Neuron (in vitro differentiated cells): Measurements from ENCODE around the gene CCDC136.

Experiments
- H2AFZ ChIP-seq: one replicate; pipeline ENCODE4 v1.6.1; 2013; ENCODE audit warnings: low read depth, mild to moderate bottlenecking, inconsistent platforms, low read length, moderate library complexity
- H3K27me3 ChIP-seq: one replicate; pipeline ENCODE4 v1.6.1; 2013; ENCODE audit warnings: low read length; ENCODE audit not compliant: insufficient read depth
- H3K36me3 ChIP-seq: one replicate; pipeline ENCODE4 v1.6.1; 2013; ENCODE audit warnings: low read length; ENCODE audit not compliant: insufficient read depth
- H3K4me1 ChIP-seq: one replicate; pipeline ENCODE4 v1.6.1; 2013; ENCODE audit warnings: low read length; ENCODE audit not compliant: insufficient read depth
- H3K4me3 ChIP-seq: 2 replicates; pipeline ENCODE4 v1.5.1; 2013; ENCODE audit warnings: mild to moderate bottlenecking, low read length, moderate library complexity
- H3K9me3 ChIP-seq: one replicate; pipeline ENCODE4 v1.6.1; 2013; ENCODE audit warnings: low read length

Gene CCDC136

DNA sequence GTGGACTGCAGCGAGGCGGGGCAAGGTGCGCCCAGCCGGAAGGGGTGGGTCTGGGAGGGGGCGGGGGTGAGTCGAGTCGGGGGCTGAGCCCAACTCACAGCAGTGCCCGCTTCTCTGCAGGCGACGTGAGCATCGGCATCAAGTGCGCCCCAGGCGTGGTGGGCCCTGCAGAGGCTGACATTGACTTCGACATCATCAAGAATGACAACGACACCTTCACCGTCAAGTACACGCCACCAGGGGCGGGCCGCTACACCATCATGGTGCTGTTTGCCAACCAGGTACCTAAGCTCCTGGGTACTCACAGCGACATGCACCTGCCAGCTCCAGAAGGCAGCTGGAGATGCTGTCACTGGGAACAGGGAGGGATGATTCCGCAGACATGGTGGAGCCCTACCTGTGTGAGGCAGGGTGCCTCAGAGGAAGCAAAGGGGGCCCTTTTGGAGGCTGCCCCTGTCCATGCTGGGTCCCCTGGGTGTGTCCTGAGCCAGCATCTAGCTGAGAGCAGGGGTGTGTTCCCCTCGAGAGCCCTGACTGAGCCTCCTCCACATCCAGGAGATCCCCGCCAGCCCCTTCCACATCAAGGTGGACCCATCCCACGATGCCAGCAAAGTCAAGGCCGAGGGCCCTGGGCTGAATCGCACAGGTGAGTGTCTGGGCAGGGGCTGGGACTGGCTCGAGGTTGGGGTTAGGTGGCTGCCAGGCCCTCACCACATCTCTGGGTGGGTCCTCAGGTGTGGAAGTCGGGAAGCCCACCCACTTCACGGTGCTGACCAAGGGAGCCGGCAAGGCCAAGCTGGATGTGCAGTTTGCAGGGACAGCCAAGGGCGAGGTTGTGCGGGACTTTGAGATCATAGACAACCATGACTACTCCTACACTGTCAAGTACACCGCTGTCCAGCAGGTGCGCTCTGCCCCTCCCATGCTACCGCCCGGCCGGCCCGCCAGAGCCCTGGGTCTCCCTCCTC is 51.2 kb downstream of the CCDC136 start:
- Histone ChIP-seq H3K27me3 (no peaks in the 10 kb centered on the region), H3K36me3 (no peaks in the 10 kb centered on the region), H3K4me1 (no peaks in the 10 kb centered on the region), H3K9me3 (no peaks in the 10 kb centered on the region), H3K4me3 (no peak overlapping the region), H2AFZ (no peak overlapping the region)

- H3K9me3 ChIP-seq: no peaks in the 10 kb centered on the region
- no peaks in the 10 kb centered on the region for H3K36me3 ChIP-seq
- no peak overlapping the region for H3K4me3 ChIP-seq
- H2AFZ ChIP-seq: no peak overlapping the region
- no peaks in the 10 kb centered on the region for H3K4me1 ChIP-seq
- H3K27me3 ChIP-seq: no peaks in the 10 kb centered on the region
Observed at GRCh38 chr7:128843938-128844621, 52.3 kb downstream of the CCDC136 start.

DNA sequence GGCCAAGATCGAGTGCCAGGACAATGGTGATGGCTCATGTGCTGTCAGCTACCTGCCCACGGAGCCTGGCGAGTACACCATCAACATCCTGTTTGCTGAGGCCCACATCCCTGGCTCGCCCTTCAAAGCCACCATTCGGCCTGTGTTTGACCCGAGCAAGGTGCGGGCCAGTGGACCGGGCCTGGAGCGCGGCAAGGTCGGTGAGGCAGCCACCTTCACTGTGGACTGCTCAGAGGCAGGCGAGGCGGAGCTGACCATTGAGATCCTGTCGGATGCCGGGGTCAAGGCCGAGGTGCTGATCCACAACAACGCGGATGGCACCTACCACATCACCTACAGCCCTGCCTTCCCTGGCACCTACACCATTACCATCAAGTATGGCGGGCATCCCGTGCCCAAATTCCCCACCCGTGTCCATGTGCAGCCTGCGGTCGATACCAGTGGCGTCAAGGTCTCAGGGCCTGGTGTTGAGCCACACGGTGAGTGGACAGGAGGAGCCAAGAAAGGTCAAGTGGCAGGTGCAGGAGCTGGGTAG is 53.1 kb downstream of the CCDC136 start:
- Histone ChIP-seq H3K4me1 (no peaks in the 10 kb centered on the region), H3K36me3 (no peaks in the 10 kb centered on the region), H3K27me3 (no peaks in the 10 kb centered on the region), H3K9me3 (no peaks in the 10 kb centered on the region), H2AFZ (no peak overlapping the region), H3K4me3 (no peak overlapping the region)

DNA sequence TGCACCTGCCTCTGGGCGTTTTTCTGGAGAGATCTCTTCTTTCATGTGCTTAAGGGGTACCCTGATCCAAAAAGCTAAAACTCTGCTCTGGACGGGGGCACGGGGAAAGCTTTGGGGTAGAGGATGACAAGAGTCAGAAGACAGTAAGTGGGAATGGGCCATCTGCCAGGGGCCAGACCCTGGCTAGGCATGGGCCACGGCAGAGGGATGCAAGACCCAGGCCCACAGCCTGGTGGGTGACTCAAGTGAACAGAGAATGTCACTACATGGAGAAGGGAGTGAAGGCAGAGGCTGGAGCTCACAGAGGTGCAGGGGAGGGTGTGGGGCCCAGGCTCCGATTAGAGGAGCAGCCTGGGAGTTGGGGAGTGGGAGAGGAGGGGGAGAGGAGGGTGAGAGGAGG is 53.7 kb downstream of the CCDC136 start:
- Histone ChIP-seq H3K27me3 (no peaks in the 10 kb centered on the region), H2AFZ (no peak overlapping the region), H3K9me3 (no peaks in the 10 kb centered on the region), H3K4me1 (no peaks in the 10 kb centered on the region), H3K4me3 (no peak overlapping the region), H3K36me3 (no peaks in the 10 kb centered on the region)

- Histone ChIP-seq H3K4me1 (no peaks in the 10 kb centered on the region), H3K36me3 (no peaks in the 10 kb centered on the region), H3K4me3 (no peak overlapping the region), H2AFZ (no peak overlapping the region), H3K9me3 (no peaks in the 10 kb centered on the region), H3K27me3 (no peaks in the 10 kb centered on the region)
Observed at GRCh38 chr7:128845987-128846386, 54.2 kb downstream of the CCDC136 start.

GRCh38 chr7:128846781-128847444 is 55.1 kb downstream of the CCDC136 start:
- Histone ChIP-seq H3K9me3 (no peaks in the 10 kb centered on the region), H3K36me3 (no peaks in the 10 kb centered on the region), H3K4me3 (no peak overlapping the region), H3K4me1 (no peaks in the 10 kb centered on the region), H3K27me3 (no peaks in the 10 kb centered on the region), H2AFZ (no peak overlapping the region)

- Histone ChIP-seq H3K36me3 (no peaks in the 10 kb centered on the region), H3K9me3 (no peaks in the 10 kb centered on the region), H2AFZ (no peak overlapping the region), H3K4me3 (no peak overlapping the region), H3K27me3 (no peaks in the 10 kb centered on the region), H3K4me1 (no peaks in the 10 kb centered on the region)
Observed at GRCh38 chr7:128847721-128848211, 56.0 kb downstream of the CCDC136 start.

GRCh38 chr7:128848289-128849155 is 56.8 kb downstream of the CCDC136 start:
- Histone ChIP-seq H3K27me3 (no peaks in the 10 kb centered on the region), H3K36me3 (no peaks in the 10 kb centered on the region), H3K9me3 (no peaks in the 10 kb centered on the region), H3K4me3 (no peak overlapping the region), H2AFZ (no peak overlapping the region), H3K4me1 (no peaks in the 10 kb centered on the region)

GRCh38 chr7:128849156-128849515 is 57.4 kb downstream of the CCDC136 start:
- Histone ChIP-seq H3K27me3 (no peaks in the 10 kb centered on the region), H2AFZ (no peak overlapping the region), H3K4me3 (no peak overlapping the region), H3K9me3 (no peaks in the 10 kb centered on the region), H3K4me1 (no peaks in the 10 kb centered on the region), H3K36me3 (no peaks in the 10 kb centered on the region)

GRCh38 chr7:128849804-128850490 is 58.2 kb downstream of the CCDC136 start:
- no peaks in the 10 kb centered on the region for H3K36me3 ChIP-seq

DNA sequence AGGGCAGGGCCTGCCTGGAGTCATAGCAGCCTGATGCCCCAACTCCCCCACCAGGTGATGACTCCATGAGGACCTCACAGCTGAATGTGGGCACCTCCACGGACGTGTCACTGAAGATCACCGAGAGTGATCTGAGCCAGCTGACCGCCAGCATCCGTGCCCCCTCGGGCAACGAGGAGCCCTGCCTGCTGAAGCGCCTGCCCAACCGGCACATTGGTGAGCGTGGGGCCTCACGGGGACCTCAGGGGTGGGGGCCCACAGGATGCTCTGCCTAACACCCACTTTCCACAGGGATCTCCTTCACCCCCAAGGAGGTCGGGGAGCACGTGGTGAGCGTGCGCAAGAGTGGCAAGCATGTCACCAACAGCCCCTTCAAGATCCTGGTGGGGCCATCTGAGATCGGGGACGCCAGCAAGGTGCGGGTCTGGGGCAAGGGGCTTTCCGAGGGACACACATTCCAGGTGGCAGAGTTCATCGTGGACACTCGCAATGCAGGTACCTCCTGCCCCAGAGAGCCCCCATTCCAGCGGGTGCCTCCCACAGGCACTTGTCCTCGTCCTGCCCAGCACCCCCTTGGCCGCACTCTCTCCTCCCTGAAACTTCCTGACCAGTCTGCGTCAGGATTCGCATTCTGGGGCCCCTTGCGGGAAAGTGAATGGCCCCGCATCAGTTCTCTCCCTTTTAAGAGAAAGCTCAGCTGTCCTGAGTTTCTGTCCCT is 60.9 kb downstream of the CCDC136 start:
- Histone ChIP-seq H3K36me3 (no peaks in the 10 kb centered on the region), H3K4me3 (no peak overlapping the region), H3K9me3 (no peaks in the 10 kb centered on the region)

More at GRCh38 chr7:128849804-128850490, 58.2 kb downstream of the CCDC136 start:
- H3K27me3 ChIP-seq: peaks cover 1% of the 10 kb centered on the region
- H2AFZ ChIP-seq: no peak overlapping the region
- no peaks in the 10 kb centered on the region for H3K9me3 ChIP-seq
- no peak overlapping the region for H3K4me3 ChIP-seq
- H3K4me1 ChIP-seq: no peaks in the 10 kb centered on the region

More for the DNA sequence above, 60.9 kb downstream of the CCDC136 start:
- H3K27me3 ChIP-seq: peaks cover 6% of the 10 kb centered on the region
- no peak overlapping the region for H2AFZ ChIP-seq
- no peaks in the 10 kb centered on the region for H3K4me1 ChIP-seq
